Gastroesophageal sphincter (tissue), 3 donors: ENCODE data around the gene C12orf42.

Experiments used
- POLR2A ChIP-seq, 2 donors: fragments of 450-650 bp; IDR thresholded peaks; one replicate each; pipeline ENCODE4 v1.6.1; 2017; ENCODE audit warnings: antibody characterized with exemption in 2 of 2, mild to moderate bottlenecking in 2 of 2, moderate library complexity in 1 of 2
- POLR2AphosphoS5 ChIP-seq: sonication (generic); formaldehyde crosslinking; IDR thresholded peaks from one replicate; pipeline ENCODE4 v1.6.1; 2017; ENCODE audit warnings: antibody characterized with exemption
- TF ChIP-seq, protein P1 (sequence below), 4 experiments: fragments of 200-600 bp in 2 of 4; fragments of 450-650 bp in 2 of 4; sonication (generic) in 1 of 4; IDR thresholded peaks; one replicate each; pipeline ENCODE4 v1.5.1; 2017 to 2019; ENCODE audit warnings: antibody characterized with exemption in 4 of 4, mild to moderate bottlenecking in 2 of 4, moderate library complexity in 2 of 4

DNA sequence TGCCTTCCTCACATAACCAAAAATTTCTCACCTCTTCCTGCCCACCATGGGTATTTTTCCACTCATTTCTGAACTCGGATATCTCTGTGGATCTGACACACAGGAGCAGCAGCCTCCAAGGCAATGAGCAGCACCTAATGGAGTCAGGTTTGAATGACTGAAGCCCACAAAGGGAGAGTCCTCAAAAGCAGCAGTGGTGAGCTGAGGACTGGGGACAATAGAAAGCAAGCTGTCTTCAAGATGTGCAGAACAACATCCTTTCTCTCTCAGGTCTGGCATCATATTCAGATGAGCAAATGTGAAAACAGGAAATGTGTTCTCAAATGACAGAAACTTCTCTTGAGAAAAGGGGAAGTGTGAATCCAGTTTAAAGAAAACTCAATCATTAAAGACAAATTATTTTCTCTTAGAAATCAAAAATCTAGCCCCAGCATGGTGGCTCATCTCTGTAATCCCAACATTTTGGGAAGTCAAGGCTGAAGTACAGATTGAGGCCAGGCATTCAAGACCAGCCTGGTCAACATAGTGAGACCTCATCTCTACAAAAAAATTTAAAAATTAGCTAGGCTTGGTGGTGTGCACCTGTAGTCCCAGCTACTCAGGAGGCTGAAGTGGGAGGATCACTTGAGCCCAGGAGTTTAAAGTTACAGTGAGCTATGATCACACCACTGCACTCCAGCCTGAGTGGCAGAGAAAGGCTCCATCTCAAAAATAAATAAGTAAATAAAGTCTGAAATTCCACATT is 54.2 kb downstream of the C12orf42 start:
- TF ChIP-seq, protein P1, sequence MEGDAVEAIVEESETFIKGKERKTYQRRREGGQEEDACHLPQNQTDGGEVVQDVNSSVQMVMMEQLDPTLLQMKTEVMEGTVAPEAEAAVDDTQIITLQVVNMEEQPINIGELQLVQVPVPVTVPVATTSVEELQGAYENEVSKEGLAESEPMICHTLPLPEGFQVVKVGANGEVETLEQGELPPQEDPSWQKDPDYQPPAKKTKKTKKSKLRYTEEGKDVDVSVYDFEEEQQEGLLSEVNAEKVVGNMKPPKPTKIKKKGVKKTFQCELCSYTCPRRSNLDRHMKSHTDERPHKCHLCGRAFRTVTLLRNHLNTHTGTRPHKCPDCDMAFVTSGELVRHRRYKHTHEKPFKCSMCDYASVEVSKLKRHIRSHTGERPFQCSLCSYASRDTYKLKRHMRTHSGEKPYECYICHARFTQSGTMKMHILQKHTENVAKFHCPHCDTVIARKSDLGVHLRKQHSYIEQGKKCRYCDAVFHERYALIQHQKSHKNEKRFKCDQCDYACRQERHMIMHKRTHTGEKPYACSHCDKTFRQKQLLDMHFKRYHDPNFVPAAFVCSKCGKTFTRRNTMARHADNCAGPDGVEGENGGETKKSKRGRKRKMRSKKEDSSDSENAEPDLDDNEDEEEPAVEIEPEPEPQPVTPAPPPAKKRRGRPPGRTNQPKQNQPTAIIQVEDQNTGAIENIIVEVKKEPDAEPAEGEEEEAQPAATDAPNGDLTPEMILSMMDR (IDR thresholded peaks at IDR 0.05), result no peak
- no peak for TF ChIP-seq POLR2AphosphoS5
- no peak for TF ChIP-seq POLR2A (IDR thresholded peaks at IDR 0.05)
